ENCODE results near the gene HYAL2. TPM values are rescaled to one million over a fixed set of nuclear protein-coding genes. Genes with fewer than 3 reads are reported as not detected.

HYAL2 gene
- total and polyA plus RNA-seq, 2 of the 8 experiments (the other 6 are each of a cell fraction or from before 2014, with no cell fraction given): 51.9 to 176 TPM

GRCh38 chr3:50272911-50273688 is 49.4 kb downstream of the HYAL2 start (continued):
- TF ChIP-seq ATF3 (IDR thresholded peaks at IDR 0.05; ENCODE audit: insufficient read depth, low read depth, low read length): no peak
- TF ChIP-seq RBBP5 (IDR thresholded peaks at IDR 0.05; ENCODE audit: borderline replicate concordance, low read depth, low read length): no peak
- no peak for TF ChIP-seq CBX8 (IDR thresholded peaks at IDR 0.05; ENCODE audit: borderline replicate concordance, low read depth, low read length)
- TF ChIP-seq TBP (IDR thresholded peaks at IDR 0.05; ENCODE audit: low read depth, low read length): no peak
- no peak for TF ChIP-seq BRCA1 (IDR thresholded peaks at IDR 0.05; ENCODE audit: low read depth, low read length)
- no peak for TF ChIP-seq ZNF274 (IDR thresholded peaks at IDR 0.05; ENCODE audit: borderline replicate concordance, extremely low read depth, low read length)
- no peak for TF ChIP-seq SP1 (IDR thresholded peaks at IDR 0.05; ENCODE audit: low read depth, low read length)
- TF ChIP-seq PHF8 (conservative IDR thresholded peaks at IDR 0.05; ENCODE audit: low read depth, low read length): no peak
- no peak for TF ChIP-seq RNF2 (IDR thresholded peaks at IDR 0.05; ENCODE audit: borderline replicate concordance, low read depth, low read length, missing control alignments, poor library complexity, severe bottlenecking)
- TF ChIP-seq SUZ12 (IDR thresholded peaks at IDR 0.05; ENCODE audit: low read length): 0 out of 2 replicates have a peak, but pooled peaks have one; percentile 3
- TF ChIP-seq HDAC2 (IDR thresholded peaks at IDR 0.05; ENCODE audit: borderline replicate concordance in 1 of 2, low read depth in 2 of 2, low read length in 2 of 2): no peak
- no peak for TF ChIP-seq USF2 (IDR thresholded peaks at IDR 0.05; ENCODE audit: low read length)
- no peak for TF ChIP-seq EP300 (IDR thresholded peaks at IDR 0.05; ENCODE audit: borderline replicate concordance in 1 of 2, low read depth in 2 of 2, low read length in 2 of 2)
- no peak for TF ChIP-seq SIX5 (IDR thresholded peaks at IDR 0.05; ENCODE audit: low read depth, low read length)
- TF ChIP-seq KDM1A (IDR thresholded peaks at IDR 0.05; ENCODE audit: borderline replicate concordance, low read length): no peak
- TF ChIP-seq SP4 (IDR thresholded peaks at IDR 0.05; ENCODE audit: low read length): peak; percentile 35; the same call in 1 of the 2 replicates
- peak; percentile 53; the same call in 1 of the 2 replicates for TF ChIP-seq GABPA (IDR thresholded peaks at IDR 0.05; ENCODE audit: borderline replicate concordance, insufficient read depth, low read length)
- no peak for TF ChIP-seq KDM4A (IDR thresholded peaks at IDR 0.05; ENCODE audit: low read depth, low read length, severe bottlenecking)
- no peak for TF ChIP-seq SRF (IDR thresholded peaks at IDR 0.05; ENCODE audit: low read depth, low read length)
- TF ChIP-seq GTF2F1 (IDR thresholded peaks at IDR 0.05; ENCODE audit: borderline replicate concordance, low read depth, low read length): no peak
- no peak for TF ChIP-seq CHD2 (IDR thresholded peaks at IDR 0.05; ENCODE audit: low read length)
